Activated CD4-positive, alpha-beta T cell treated with anti-CD3 and anti-CD28 coated beads for 36 hours (primary cell): ENCODE measurements around the gene DRD3. TPM values are rescaled to one million over a fixed set of nuclear protein-coding genes. Genes with fewer than 3 reads are reported as not detected.

Experiments
- ATAC-seq: fragments of 200-7000 bp; cut with Tn5 transposase; one replicate; pipeline ENCODE4 v1.10.0; 2021; ENCODE audit warnings: mild to moderate bottlenecking, moderate library complexity
- CTCF ChIA-PET: fragments of 350-600 bp; sonication (Branson Sonifier 250); formaldehyde crosslinking; loops from one replicate; lab custom pipeline; 2021; ENCODE audit warnings: antibody characterized with exemption; lab: Charles Lee
- POLR2A ChIA-PET: fragments of 350-600 bp; sonication (Branson Sonifier 250); formaldehyde crosslinking; loops from one replicate; lab custom pipeline; 2021; ENCODE audit warnings: antibody characterized with exemption, inconsistent platforms; lab: Charles Lee
- DNase-seq: peaks from one replicate; pipeline ENCODE4 v3.0.0-alpha.2; 2020
- H3K27ac Mint-ChIP-seq: one replicate; pipeline ENCODE4 v1.8.0; 2021; ENCODE audit warnings: mixed read lengths
- H3K27me3 Mint-ChIP-seq: one replicate; pipeline ENCODE4 v1.8.0; 2021; ENCODE audit warnings: mixed read lengths
- H3K36me3 Mint-ChIP-seq: one replicate; pipeline ENCODE4 v1.8.0; 2021; ENCODE audit warnings: low read depth, mixed read lengths
- H3K4me1 Mint-ChIP-seq: one replicate; pipeline ENCODE4 v1.8.0; 2021; ENCODE audit warnings: mixed read lengths
- H3K4me3 Mint-ChIP-seq: one replicate; pipeline ENCODE4 v1.8.0; 2021; ENCODE audit warnings: mild to moderate bottlenecking, moderate library complexity, mixed read lengths
- H3K9me3 Mint-ChIP-seq: one replicate; pipeline ENCODE4 v1.8.0; 2021; ENCODE audit warnings: low read depth, mixed read lengths
- intact Hi-C, 2 experiments: fragments of 100-400 bp; cut with DNase I in 1 of 2; cut with micrococcal nuclease in 1 of 2; formaldehyde crosslinking; loops; one replicate each; pipeline versions ENCODE4 v1.14.2 to v1.15.1; 2022 to 2024; cut with DNase I, micrococcal nuclease
- total RNA-seq, 2 experiments: library from RNA; stranded (reverse); gene quantifications; one replicate each; pipeline ENCODE4 v1.2.3, GENCODE V29; 2021

The DRD3 gene
- total RNA-seq, 2 experiments from 2014 or later, result not detected

GRCh38 chr3:114151091-114151490 is 27.8 kb downstream of the DRD3 start:
- no peak for ATAC-seq
- ChIA-PET POLR2A (no interaction called here), CTCF (interaction anchor here (0.7 to 3.1 kb wide), 8 partner anchors 11 to 268 kb away, joined by 3 to 12 read pairs (median 6); no protein-coding TSS in a partner anchor)
- no peak overlapping the region for H3K27ac Mint-ChIP-seq
- H3K4me1 Mint-ChIP-seq, result peaks cover 11% of the 10 kb centered on the region
- H3K9me3 Mint-ChIP-seq, result no peaks in the 10 kb centered on the region
- DNase-seq, result no peak
- intact Hi-C loops, result loop anchor here in 1 of 2 experiments (5.0 to 10.0 kb wide), 2 partner anchors 314 to 416 kb away; partner anchors contain the start of gene GRAMD1C
- H3K27me3 Mint-ChIP-seq, result no peaks in the 10 kb centered on the region
- H3K4me3 Mint-ChIP-seq, result no peak overlapping the region
- no peaks in the 10 kb centered on the region for H3K36me3 Mint-ChIP-seq

DNA sequence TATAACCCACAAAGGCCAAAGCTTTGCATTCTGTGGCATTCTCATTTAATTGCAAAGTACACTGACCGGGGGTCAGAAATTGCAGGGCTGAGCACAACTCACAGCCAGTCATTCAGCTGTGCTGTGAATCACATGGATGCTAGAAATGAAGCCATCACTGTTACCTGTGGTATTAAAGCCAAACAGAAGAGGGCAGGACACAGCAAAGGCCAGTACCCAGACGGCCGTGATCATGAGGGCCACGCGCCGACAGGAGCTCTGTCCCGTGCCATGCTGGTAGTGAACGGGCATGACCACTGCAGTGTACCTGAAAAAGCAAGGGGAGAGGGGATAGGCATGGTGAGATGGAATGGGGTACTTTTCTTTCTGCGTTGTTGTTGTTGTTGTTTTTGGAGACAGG is 31.6 kb downstream of the DRD3 start:
- POLR2A ChIA-PET, result no interaction called here
- Mint-ChIP-seq H3K4me3 (no peak overlapping the region), H3K27ac (no peak overlapping the region), H3K27me3 (no peaks in the 10 kb centered on the region), H3K9me3 (no peaks in the 10 kb centered on the region), H3K4me1 (peaks cover 11% of the 10 kb centered on the region), H3K36me3 (no peaks in the 10 kb centered on the region)
- no peak for DNase-seq
- intact Hi-C loops, result no loop called here
- ATAC-seq, result no peak
- CTCF ChIA-PET, result no interaction called here

- DNase-seq, result peak; percentile 67
- peaks cover 9% of the 10 kb centered on the region for H3K4me1 Mint-ChIP-seq
- H3K36me3 Mint-ChIP-seq, result no peaks in the 10 kb centered on the region
- ChIA-PET POLR2A (no interaction called here), CTCF (interaction anchor here (0.6 to 1.8 kb wide), 5 partner anchors 10 to 273 kb away, joined by 3 to 6 read pairs (median 4); no protein-coding TSS in a partner anchor)
- H3K27me3 Mint-ChIP-seq, result peaks cover 1% of the 10 kb centered on the region
- peak; percentile 99 for ATAC-seq
- no peak overlapping the region for H3K4me3 Mint-ChIP-seq
- H3K9me3 Mint-ChIP-seq, result no peaks in the 10 kb centered on the region
- H3K27ac Mint-ChIP-seq, result no peak overlapping the region
- intact Hi-C loops, result no loop called here
These were observed 33.8 kb downstream of the DRD3 start for GRCh38 chr3:114144909-114145688.

- Mint-ChIP-seq H3K9me3 (no peaks in the 10 kb centered on the region), H3K4me1 (peaks cover 9% of the 10 kb centered on the region), H3K36me3 (no peaks in the 10 kb centered on the region), H3K27me3 (peaks cover 1% of the 10 kb centered on the region), H3K4me3 (no peak overlapping the region), H3K27ac (no peak overlapping the region)
- POLR2A ChIA-PET, result no interaction called here
- intact Hi-C loops, result no loop called here
- CTCF ChIA-PET, result interaction anchor here (0.5 to 1.2 kb wide), 8 partner anchors 11 to 763 kb away, joined by 3 to 4 read pairs (median 3); no protein-coding TSS in a partner anchor
- ATAC-seq (no peak), DNase-seq (no peak)
These were observed 35.0 kb downstream of the DRD3 start for GRCh38 chr3:114143817-114144216.

- H3K27me3 Mint-ChIP-seq, result peaks cover 1% of the 10 kb centered on the region
- no peak overlapping the region for H3K27ac Mint-ChIP-seq
- no peaks in the 10 kb centered on the region for H3K9me3 Mint-ChIP-seq
- intact Hi-C loops, result no loop called here
- ATAC-seq (no peak), DNase-seq (no peak)
- H3K36me3 Mint-ChIP-seq, result no peaks in the 10 kb centered on the region
- H3K4me3 Mint-ChIP-seq, result no peak overlapping the region
- H3K4me1 Mint-ChIP-seq, result peaks cover 4% of the 10 kb centered on the region
- POLR2A ChIA-PET, result no interaction called here
- CTCF ChIA-PET, result no interaction called here
These were observed 39.0 kb downstream of the DRD3 start for GRCh38 chr3:114139836-114140235.

DNA sequence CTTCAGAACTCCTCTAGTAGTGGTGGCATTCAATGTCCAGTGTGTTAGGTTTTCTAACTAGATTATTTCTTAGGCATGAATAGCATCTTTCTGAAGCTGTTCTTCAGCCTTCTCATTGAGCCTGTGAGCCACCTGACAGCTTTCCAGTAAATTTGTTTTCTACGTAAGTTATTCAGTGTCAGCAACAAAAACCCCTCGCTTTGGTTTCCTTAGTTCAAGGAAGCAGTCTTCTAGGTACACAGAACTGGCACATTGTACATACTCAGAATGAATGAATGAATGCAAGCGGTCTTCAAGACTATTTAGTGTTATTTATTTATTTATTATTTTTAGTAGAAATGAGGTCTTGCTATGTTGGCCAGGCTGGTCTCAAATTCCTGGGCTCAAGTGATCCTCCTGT is 44.9 kb downstream of the DRD3 start:
- DNase-seq (no peak), ATAC-seq (peak; percentile 16)
- peaks cover 3% of the 10 kb centered on the region for H3K27me3 Mint-ChIP-seq
- ChIA-PET POLR2A (interaction anchor here (0.6 kb wide), 1 partner anchor 78 kb away, joined by 5 read pairs; no protein-coding TSS in a partner anchor), CTCF (interaction anchor here (0.6 kb wide), 1 partner anchor 136 kb away, joined by 3 read pairs; no protein-coding TSS in a partner anchor)
- H3K27ac Mint-ChIP-seq, result no peak overlapping the region
- no peaks in the 10 kb centered on the region for H3K4me1 Mint-ChIP-seq
- no peak overlapping the region for H3K4me3 Mint-ChIP-seq
- no peaks in the 10 kb centered on the region for H3K9me3 Mint-ChIP-seq
- no peaks in the 10 kb centered on the region for H3K36me3 Mint-ChIP-seq
- intact Hi-C loops, result no loop called here

DNA sequence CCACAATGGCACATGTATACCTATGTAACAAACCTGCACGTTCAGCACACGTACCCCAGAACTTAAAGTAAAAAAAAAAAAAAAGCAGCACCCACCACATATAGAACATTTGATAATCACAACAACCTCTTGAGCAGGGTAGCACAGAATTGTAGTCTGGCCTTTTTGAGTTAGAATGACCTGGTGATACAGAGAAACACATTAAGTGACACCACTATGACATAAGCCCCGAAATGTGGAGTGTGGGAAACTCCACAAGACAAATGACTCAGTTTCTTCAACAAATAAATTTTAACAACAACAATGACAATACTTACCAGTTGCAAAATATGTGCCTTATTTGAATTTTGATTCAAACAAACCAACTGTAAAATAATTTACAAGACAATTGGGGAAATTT is 46.4 kb downstream of the DRD3 start:
- no peak overlapping the region for H3K27ac Mint-ChIP-seq
- H3K9me3 Mint-ChIP-seq, result no peaks in the 10 kb centered on the region
- peaks cover 3% of the 10 kb centered on the region for H3K27me3 Mint-ChIP-seq
- no peak for ATAC-seq
- H3K4me1 Mint-ChIP-seq, result peaks cover 7% of the 10 kb centered on the region
- no peak overlapping the region for H3K4me3 Mint-ChIP-seq
- intact Hi-C loops, result no loop called here
- no peak for DNase-seq
- ChIA-PET CTCF (no interaction called here), POLR2A (no interaction called here)
- H3K36me3 Mint-ChIP-seq, result no peaks in the 10 kb centered on the region

- Mint-ChIP-seq H3K4me1 (peaks cover 7% of the 10 kb centered on the region), H3K36me3 (no peaks in the 10 kb centered on the region), H3K4me3 (no peak overlapping the region), H3K27me3 (peaks cover 3% of the 10 kb centered on the region), H3K9me3 (no peaks in the 10 kb centered on the region), H3K27ac (peak overlapping the region; percentile 32)
- no peak for ATAC-seq
- POLR2A ChIA-PET, result no interaction called here
- intact Hi-C loops, result no loop called here
- no peak for DNase-seq
- CTCF ChIA-PET, result no interaction called here
These were observed 50.0 kb downstream of the DRD3 start for GRCh38 chr3:114128826-114129225.

DNA sequence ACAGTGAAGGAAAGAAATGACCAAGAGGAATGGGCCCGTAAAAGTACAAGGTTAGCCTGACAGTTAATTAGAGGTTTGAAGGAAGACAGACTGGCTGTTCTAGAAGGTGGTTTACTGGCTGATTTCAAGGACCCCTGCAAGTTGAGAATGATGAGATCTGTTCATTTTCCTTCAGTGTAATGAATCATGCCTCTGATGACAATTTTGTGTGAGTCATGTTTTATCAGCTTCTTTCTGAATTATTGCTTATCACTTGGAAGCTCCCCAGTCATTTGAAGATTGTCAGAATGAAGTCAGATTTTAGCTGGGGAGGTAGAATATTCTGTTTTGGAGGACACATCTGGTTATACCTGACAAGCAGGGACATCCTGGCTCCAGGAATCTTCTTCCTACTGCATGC is 50.6 kb downstream of the DRD3 start:
- ChIA-PET POLR2A (interaction anchor here (0.5 kb wide), 1 partner anchor 107 kb away, joined by 7 read pairs; no protein-coding TSS in a partner anchor), CTCF (interaction anchor here (0.6 to 1.7 kb wide), 4 partner anchors 11 to 283 kb away, joined by 3 to 6 read pairs (median 4); no protein-coding TSS in a partner anchor)
- ATAC-seq (peak; percentile 79), DNase-seq (no peak)
- intact Hi-C loops, result no loop called here
- peak overlapping the region; percentile 32 for H3K27ac Mint-ChIP-seq
- no peaks in the 10 kb centered on the region for H3K9me3 Mint-ChIP-seq
- H3K36me3 Mint-ChIP-seq, result no peaks in the 10 kb centered on the region
- H3K27me3 Mint-ChIP-seq, result peaks cover 3% of the 10 kb centered on the region
- peaks cover 7% of the 10 kb centered on the region for H3K4me1 Mint-ChIP-seq
- no peak overlapping the region for H3K4me3 Mint-ChIP-seq

DNA sequence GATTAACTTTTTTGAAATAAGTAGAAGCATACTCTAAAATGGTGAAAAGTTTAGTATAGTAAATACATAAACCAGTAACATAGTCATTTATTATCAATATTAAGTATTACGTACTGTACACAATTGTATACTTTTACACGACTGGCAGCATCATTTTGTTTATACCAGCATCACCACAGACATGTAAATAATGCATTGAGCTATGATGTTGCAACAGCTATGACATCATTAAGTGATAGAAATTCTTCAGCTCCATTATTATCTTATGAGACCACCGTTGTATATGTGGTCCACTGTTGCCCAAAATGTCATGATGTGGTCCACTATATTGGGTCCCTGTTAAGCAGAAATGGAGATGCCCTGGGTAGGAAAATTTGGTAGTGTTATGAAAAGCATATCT is 51.3 kb downstream of the DRD3 start:
- Mint-ChIP-seq H3K4me3 (no peak overlapping the region), H3K27me3 (peaks cover 3% of the 10 kb centered on the region), H3K4me1 (peaks cover 7% of the 10 kb centered on the region), H3K36me3 (no peaks in the 10 kb centered on the region), H3K9me3 (no peaks in the 10 kb centered on the region), H3K27ac (no peak overlapping the region)
- ChIA-PET CTCF (interaction anchor here (1.0 to 1.7 kb wide), 4 partner anchors 17 to 283 kb away, joined by 3 to 6 read pairs (median 4); no protein-coding TSS in a partner anchor), POLR2A (no interaction called here)
- DNase-seq (no peak), ATAC-seq (no peak)
- intact Hi-C loops, result no loop called here

- Mint-ChIP-seq H3K27ac (no peak overlapping the region), H3K4me3 (no peak overlapping the region), H3K9me3 (no peaks in the 10 kb centered on the region), H3K27me3 (no peaks in the 10 kb centered on the region), H3K4me1 (peaks cover 7% of the 10 kb centered on the region), H3K36me3 (no peaks in the 10 kb centered on the region)
- ChIA-PET POLR2A (no interaction called here), CTCF (interaction anchor here (1.4 kb wide), 1 partner anchor 67 kb away, joined by 3 read pairs; no protein-coding TSS in a partner anchor)
- no peak for DNase-seq
- intact Hi-C loops, result no loop called here
- ATAC-seq, result peak; percentile 39
These were observed 52.4 kb downstream of the DRD3 start for GRCh38 chr3:114126461-114126860.
